Neural progenitor cell (in vitro differentiated cells): ENCODE data around the gene FAM76A.

Experiments
- EZH2 ChIP-seq: fragments of 200-600 bp; sonication (generic); IDR thresholded peaks from 2 replicates; pipeline ENCODE4 v1.6.1; 2017; ENCODE audit warnings: antibody characterized with exemption, mild to moderate bottlenecking, moderate library complexity
- EZH2phosphoT487 ChIP-seq: fragments of 200-600 bp; sonication (generic); IDR thresholded peaks from 2 replicates; pipeline ENCODE4 v1.6.1; 2017; ENCODE audit warnings: antibody characterized with exemption
- TF ChIP-seq, protein P1 (sequence below): fragments of 200-600 bp; sonication (generic); IDR thresholded peaks from 2 replicates; pipeline ENCODE4 v1.5.1; 2017; ENCODE audit warnings: antibody characterized with exemption, mild to moderate bottlenecking

GRCh38 chr1:27690183-27690582 is 35.6 kb upstream of the FAM76A start:
- TF ChIP-seq, protein P1, sequence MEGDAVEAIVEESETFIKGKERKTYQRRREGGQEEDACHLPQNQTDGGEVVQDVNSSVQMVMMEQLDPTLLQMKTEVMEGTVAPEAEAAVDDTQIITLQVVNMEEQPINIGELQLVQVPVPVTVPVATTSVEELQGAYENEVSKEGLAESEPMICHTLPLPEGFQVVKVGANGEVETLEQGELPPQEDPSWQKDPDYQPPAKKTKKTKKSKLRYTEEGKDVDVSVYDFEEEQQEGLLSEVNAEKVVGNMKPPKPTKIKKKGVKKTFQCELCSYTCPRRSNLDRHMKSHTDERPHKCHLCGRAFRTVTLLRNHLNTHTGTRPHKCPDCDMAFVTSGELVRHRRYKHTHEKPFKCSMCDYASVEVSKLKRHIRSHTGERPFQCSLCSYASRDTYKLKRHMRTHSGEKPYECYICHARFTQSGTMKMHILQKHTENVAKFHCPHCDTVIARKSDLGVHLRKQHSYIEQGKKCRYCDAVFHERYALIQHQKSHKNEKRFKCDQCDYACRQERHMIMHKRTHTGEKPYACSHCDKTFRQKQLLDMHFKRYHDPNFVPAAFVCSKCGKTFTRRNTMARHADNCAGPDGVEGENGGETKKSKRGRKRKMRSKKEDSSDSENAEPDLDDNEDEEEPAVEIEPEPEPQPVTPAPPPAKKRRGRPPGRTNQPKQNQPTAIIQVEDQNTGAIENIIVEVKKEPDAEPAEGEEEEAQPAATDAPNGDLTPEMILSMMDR = no peak
- TF ChIP-seq EZH2 (no peak), EZH2phosphoT487 (no peak)
